GM10248 (cell line): ENCODE results near the gene AQP12A.
"Not testable (repeated sequence)": the region's sequence is repeated elsewhere in the genome, so short reads cannot be mapped to it uniquely, and the experiment has no call there.

Experiments
- CTCF ChIA-PET: fragments of 300-600 bp; sonication (Branson Sonifier 250); formaldehyde crosslinking; extraction: SDS; loops from one replicate; lab custom pipeline; 2021; ENCODE audit warnings: antibody characterized with exemption; lab: Yijun Ruan, JAX
- POLR2A ChIA-PET: fragments of 350-650 bp; sonication (Branson Sonifier 250); formaldehyde crosslinking; extraction: SDS; loops from one replicate; lab custom pipeline; 2020; ENCODE audit warnings: antibody characterized with exemption; lab: Yijun Ruan, JAX
- DNase-seq: peaks from one replicate; pipeline ENCODE4 v3.0.0; 2012; ENCODE audit errors: extremely low spot score
- CTCF ChIP-seq: IDR thresholded peaks from 2 replicates; pipeline ENCODE4 v1.5.1; 2012; ENCODE audit warnings: mild to moderate bottlenecking, low read depth; ENCODE audit errors: extremely low read depth, missing control alignments, control extremely low read depth

Gene AQP12A

DNA sequence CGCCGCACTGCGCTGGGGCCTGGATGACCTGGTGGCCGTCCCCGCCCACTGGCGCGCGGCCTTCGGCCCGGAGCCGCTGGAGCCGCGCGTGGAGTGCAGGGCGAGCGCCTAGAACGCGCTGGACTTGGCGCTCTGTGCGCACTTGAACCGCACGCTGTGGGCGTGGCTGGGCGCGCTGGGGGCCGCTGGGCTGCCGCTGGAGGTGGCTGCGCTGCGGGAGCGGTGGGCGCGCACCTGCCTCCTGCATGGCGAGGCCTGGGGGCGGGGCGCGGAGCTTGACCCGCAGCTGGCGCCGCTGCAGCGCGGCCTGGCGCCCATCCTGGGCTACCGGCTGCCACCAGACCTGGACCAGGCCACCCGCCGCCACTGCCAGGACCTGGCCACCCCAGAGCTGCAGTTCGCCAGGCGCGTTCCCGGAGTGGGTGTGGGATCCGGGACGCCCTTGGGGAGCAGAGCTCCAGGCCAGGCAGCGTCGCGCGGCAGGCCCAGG is 18.9 kb upstream of the AQP12A start:
- ChIA-PET POLR2A (no interaction called here), CTCF (no interaction called here)
- TF ChIP-seq CTCF, result no peak
- no peak for DNase-seq

DNA sequence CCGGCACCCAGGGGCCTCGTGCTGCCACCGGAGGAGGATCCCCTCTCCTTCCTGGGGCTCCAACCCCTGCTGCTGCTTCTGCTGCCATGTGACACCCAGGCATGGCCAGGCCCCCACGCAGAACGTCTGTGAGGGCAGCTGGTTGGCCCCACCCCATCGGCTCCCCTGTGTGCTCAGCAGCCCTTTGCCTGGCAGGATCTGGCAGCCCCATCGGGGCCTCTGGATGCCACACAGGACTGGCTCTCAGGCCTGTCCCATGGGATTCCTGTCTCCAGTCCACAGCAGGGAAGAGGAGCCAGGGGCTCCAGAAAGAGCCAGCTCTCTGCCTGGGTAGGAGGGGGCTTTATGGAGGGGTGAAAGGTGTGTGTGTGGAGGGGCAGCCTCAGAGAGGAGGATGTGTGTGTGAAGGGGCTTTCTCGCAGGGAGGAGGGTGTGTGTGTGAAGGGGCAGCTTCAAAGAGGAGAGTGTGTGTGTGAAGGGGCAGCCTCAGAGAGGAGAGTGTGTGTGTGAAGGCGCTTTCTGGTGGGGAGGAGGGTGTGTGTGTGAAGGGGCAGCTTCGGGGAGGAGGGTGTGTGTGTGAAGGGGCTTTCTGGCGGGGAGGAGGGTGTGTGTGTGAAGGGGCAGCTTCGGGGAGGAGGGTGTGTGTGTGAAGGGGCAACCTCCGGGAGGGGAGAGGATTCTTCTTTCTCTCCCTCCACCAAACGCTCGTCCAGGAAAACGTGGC is 17.0 kb upstream of the AQP12A start:
- CTCF ChIA-PET, POLR2A ChIA-PET, DNase-seq: not testable (repeated sequence)

DNA sequence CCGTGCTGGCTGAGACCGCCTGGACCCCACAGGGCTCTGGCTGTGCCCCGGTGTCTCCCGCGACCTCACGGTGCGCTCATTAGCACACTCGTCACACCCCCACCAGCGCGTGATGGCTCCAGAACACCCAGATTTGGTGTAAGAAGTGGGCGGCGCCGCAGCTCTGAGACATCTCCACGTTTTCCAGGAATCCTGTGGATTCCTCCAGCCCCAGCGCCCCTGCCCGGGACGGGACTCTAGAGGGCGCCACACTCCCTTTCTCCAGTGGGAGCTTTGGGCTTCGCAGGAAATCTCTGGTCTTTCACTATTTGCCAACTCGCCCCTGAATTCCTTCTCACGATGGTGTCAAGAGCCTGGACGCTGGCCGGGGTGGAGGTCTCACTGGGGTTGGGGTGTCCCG is 16.3 kb upstream of the AQP12A start:
- DNase-seq, POLR2A ChIA-PET, CTCF ChIA-PET: not testable (repeated sequence)

DNA sequence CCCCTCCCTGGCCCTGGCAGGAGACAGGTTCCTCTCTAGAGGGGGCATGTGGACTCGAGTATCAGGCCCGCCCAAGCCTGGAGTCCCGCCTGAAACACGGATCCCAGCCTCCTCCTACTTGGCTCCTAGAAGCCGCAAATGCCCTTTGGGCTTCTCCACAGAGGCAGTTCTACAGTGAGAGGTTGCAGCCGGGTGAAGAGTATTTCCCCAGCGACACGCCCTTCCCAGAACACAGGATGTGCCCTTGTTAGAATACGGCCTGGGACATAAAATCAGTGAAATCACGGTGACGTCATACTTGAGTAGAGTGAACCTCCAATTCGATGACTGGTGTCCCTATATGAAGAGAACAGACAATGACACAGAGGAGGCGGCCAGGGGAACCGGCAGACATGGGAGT is 13.6 kb upstream of the AQP12A start:
- DNase-seq, POLR2A ChIA-PET, CTCF ChIA-PET: not testable (repeated sequence)

DNA sequence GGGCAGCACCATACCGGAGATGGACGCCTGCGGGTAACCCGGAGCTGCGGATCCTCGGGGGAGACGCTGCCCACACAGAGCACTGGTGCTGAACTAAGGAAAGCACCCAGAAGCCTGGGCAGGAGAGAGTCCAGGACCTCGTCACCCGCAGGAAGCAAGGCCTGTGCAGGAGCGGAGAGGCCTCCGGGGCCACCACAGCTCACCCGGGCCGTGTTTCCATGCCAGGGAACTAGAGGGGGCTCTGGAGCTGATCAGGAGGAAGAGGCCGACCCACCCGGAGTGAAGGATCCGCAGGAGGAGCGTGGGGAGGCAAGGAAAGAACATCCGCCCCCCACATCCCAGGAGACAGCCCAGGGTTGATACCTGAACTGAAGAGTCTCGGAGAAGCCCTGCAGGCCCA is 12.8 kb upstream of the AQP12A start:
- POLR2A ChIA-PET, CTCF ChIA-PET, DNase-seq: not testable (repeated sequence)

DNA sequence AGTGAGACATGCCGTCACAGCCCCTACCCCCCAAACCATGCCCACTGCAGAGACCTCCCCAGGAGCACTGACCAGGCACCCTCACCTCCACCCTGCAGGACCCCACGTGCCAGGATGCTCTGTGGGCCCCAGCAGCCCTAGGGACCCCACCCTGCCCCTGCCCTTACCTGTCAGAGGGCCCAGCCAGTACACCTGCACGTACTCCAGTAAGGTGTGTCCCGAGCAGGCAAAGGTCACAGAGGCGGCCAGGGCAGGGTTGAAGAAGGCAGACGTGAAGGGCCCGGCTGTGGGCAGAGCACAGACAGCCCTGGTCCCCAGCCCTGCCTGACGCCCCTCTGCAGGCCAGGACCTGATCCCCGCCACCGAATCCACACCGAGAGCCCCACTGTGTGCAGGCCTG is 11.5 kb upstream of the AQP12A start:
- POLR2A ChIA-PET, CTCF ChIA-PET: not testable (repeated sequence)

GRCh38 chr2:240682431-240683224 is 9.0 kb upstream of the AQP12A start, which contains the start of gene AQP12B:
AQP12B (minus strand) TSS chr2:240682885; CDS start chr2:240682837, 48 bp downstream.
- DNase-seq, CTCF ChIA-PET, POLR2A ChIA-PET: not testable (repeated sequence)

More for the DNA sequence above, 11.5 kb upstream of the AQP12A start:
- not testable (repeated sequence) for DNase-seq

- POLR2A ChIA-PET, DNase-seq, CTCF ChIA-PET: not testable (repeated sequence)
Observed at GRCh38 chr2:240683329-240683979, 8.2 kb upstream of the AQP12A start.

GRCh38 chr2:240683980-240684728 is 7.5 kb upstream of the AQP12A start:
- POLR2A ChIA-PET, DNase-seq, CTCF ChIA-PET: not testable (repeated sequence)

DNA sequence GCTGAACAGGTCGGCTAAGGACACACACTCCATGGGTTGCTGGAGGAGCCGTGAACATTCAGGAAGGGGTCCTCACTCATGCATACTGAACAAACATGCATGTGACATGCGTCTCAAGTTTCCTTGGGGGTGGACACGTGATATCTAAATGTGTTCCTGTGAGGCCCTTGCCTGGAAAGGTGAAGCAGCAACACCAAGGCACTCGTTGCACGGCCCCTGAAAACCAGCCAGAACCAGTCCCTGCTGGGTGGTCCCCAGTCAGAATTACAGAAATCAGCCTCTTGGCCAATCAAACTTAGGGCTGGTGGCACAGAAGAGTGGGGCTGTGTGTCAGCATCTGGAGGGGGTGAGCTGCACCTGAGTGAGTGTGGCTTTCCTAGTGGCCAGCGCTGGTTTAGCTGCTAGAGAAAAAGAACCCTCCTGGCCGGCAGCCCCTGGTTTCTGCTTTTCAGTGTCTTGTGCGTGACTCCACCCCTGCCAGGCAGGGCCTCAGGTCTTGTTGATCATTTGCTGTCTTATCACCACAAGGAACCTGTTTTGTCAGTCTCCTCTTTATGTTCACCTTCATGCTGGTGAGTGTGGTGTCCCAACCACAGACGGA is 5.8 kb upstream of the AQP12A start:
- peak; percentile 31 for DNase-seq
- no peak for TF ChIP-seq CTCF
- POLR2A ChIA-PET, result no interaction called here
- CTCF ChIA-PET, result interaction anchor here (0.7 kb wide), 1 partner anchor 172 kb away, joined by 3 read pairs; no protein-coding TSS in a partner anchor
